Tongue (tissue), 2 donors: ENCODE measurements around the gene SOSTDC1. TPM values are rescaled to one million over a fixed set of nuclear protein-coding genes. Genes with fewer than 3 reads are reported as not detected.
"Not testable (repeated sequence)": the region's sequence is repeated elsewhere in the genome, so short reads cannot be mapped to it uniquely, and the experiment has no call there.

ENCODE experiments used
- DNase-seq: peaks from one replicate; pipeline ENCODE4 v3.0.0-alpha.2; 2015
- total RNA-seq: library from RNA; depleted of rRNA; stranded (reverse); fragments of >200 nt; gene quantifications from one replicate; pipeline ENCODE4 v1.2.3, GENCODE V29; 2014

SOSTDC1 gene
- 21.8 TPM for total RNA-seq

DNA sequence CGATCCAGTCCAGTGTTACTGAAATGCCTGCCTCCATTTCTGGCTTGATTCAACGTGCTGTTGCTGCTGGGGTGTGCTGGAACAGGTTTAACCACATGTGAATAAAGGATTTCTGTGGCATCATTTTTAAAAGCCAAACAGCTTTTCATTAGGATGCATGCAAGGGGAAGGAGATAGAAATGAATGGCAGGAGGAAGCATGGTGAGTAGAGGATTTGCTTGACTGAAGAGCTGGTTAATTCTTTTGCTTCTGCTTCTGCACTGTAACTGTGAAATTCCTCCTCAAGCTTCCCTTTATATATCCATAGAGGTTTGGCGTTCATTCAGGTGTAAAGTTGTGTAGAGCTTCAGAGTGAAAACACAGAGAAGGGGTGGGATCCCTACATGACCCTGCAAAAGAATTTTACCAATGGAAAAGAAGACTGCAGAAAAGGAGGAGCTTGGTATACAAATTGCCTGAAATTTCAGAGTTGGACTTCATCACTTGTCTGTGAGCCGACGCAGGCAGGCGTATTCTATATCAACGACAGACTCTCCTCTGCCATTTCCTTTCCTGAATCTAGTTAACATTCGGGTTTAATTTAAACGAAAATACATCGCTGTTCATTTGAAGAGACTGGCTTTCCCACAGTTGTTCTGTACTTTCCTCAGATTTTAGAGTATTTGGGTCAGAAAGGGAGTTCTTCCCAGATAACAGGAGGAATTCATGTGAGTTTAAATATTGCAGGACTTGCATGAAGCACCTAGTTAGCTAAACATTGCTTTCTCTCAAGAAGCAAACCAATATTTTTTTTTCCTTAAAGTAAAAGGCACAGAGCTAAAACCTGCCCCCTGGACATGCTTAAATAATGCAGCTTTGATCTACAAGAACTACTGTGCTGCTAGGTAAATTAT lies at the start of gene SOSTDC1:
SOSTDC1 (minus strand) TSS at position 270 of the 893 bp plus-strand sequence; CDS start at position 200, 70 bp downstream.
- peak; percentile 91 for DNase-seq

- DNase-seq: no peak
These were observed 49.2 kb upstream of the SOSTDC1 start for GRCh38 chr7:16514729-16515128.

GRCh38 chr7:16514271-16514670 lies 48.7 kb upstream of the SOSTDC1 start:
- DNase-seq: peak; percentile 17

GRCh38 chr7:16512097-16512496 lies 46.6 kb upstream of the SOSTDC1 start:
- DNase-seq: no peak

GRCh38 chr7:16511314-16511713 lies 45.8 kb upstream of the SOSTDC1 start:
- no peak for DNase-seq

DNA sequence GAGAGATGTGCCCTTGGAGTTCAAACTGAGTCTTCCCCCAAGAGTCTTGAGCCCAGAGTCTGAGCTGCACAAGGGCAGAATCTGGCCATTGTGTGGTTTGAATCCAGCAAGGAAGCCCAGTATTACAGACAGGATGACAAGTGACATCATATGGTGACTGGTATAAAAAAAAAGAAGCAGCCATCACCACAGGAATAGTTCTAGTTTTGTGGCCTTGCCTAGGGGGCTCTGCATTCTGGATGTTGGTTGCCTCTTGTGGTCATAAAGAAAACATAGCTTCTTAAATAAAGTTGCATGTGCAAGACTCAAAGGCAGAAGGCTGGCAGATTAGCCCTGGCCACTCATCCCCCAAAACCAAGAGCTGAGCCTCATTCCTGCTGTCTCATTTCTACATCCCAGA lies 44.3 kb upstream of the SOSTDC1 start:
- DNase-seq: no peak

DNA sequence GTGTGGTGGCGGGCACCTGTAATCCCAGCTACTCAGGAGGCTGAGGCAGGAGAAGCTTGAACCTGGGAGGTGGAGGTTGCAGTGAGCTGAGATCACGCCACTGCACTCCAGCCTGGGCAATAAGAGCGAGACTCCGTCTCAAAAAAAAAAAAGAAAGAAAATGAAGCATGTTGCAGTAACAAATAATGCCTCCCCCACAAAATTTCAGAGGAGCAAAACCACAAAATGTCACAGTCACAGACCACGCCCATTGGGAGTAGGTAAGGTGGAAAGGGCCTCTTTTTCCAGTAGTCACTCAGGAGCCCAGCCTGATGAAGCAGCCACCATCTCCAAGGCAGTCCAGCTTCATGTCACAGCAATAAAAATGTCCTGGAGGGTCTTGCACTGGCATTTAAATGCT lies 40.9 kb upstream of the SOSTDC1 start:
- DNase-seq: not testable (repeated sequence)

GRCh38 chr7:16504019-16504418 lies 38.5 kb upstream of the SOSTDC1 start:
- DNase-seq: no peak

DNA sequence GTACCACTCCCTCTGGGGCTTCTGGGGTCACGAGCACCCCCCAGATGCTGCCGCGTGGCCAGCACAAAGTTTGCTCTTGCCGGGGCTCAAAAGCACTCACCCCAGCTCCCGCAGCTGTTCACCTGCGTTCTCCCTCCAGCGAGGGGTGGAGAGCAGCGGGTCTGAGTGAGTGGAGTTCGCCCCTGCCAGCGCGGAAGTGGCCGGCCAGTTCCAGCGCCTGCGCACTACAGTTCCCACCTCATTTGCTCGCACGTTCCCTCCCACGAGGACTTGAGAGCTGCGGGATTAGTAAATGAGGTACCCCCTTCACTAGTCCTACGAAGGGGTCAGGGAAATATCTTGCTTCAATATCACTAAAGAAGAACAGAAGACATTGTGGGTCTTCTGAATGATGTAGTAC lies 36.8 kb upstream of the SOSTDC1 start:
- no peak for DNase-seq

DNA sequence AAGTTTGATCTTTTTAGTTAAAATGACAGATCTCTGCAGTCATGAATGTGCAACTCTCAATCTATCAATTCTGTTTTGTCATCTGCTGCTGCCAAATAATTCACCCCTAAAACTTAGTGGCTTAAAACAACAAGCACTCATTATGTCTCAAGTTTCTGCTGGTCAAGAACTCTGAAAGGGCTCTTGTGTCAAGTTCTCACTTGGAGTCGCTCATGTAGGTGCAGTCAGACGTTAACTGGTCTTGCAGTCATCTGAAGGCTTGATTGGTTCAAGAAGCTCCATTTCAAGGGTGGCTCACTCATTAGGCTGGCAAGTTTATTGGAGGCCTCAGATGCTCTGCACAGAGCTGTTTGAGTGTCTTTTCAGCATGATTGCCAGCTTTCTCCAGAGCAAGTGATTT lies 32.6 kb upstream of the SOSTDC1 start:
- no peak for DNase-seq

DNA sequence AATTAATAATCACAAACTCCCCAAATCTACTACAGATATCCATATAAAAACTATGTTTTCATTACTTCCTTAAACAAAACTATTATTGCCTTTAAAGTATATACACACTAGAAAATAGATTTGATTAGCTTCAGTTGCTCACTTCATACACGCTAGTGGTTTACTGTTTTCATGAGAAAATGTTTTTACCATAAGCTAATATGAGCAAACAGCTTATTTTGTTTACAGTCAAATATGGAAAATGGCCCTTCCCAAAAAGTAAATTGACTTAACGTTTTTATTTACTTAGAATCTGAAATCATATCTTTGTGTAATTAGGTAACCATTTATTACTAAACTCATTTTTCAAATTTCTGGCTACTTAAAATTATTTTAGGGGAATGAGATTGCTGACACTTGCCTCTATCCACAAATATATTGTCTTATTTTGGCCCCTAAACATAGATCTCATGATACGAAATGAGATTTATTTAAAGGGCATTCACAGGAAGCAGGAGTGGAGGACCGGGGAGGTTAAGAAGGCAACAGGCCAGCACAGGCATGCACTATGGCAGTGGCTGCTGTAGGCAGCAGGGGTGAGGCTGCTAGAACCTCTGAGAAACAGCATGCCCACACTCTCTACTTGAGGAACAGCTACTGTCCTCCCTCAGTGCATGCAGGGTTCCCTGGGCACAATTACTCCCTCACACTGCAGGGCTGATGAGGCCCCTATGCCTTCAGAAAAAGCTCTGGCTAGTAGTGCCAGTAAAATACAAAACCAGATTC lies 29.6 kb upstream of the SOSTDC1 start:
- DNase-seq: no peak

DNA sequence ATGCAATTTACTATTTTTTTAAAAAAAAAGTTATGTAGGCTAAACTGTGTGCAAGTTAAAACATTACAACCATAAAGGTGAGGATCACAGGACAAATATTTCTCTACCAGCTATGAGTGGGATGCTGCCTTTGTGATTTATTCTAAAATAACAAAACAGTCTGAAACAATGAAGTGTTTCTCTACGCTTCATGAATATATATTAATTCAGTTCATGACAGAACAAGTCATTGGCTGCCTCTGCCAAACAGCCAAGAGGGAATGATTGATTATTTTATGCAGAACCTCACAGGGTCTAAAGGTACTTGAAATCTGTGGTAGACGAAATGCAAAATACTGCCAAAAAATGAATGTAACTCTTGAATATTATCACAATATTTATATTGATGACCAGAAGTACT lies 29.0 kb upstream of the SOSTDC1 start:
- DNase-seq: no peak

DNA sequence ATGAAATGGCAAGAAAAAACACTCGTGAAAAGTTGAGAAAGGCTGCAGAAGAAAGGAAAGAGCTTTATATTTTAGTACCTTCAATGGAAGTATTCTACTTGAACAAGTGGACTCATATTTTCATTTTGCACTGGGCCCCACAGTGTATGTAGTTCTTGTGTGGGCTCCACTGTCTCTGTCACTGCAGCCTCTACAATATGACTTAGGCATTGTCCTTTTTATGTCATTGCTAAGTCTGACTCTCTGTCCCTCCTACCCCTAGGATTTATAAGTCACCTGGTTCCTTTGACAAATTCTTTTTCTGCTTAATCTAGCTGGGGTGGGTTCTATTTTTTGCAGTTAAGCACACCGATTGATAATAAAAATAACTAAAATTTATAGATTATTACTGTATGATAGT lies 27.7 kb upstream of the SOSTDC1 start:
- DNase-seq: no peak

- DNase-seq: no peak
These were observed 27.1 kb upstream of the SOSTDC1 start for GRCh38 chr7:16492513-16493062.

DNA sequence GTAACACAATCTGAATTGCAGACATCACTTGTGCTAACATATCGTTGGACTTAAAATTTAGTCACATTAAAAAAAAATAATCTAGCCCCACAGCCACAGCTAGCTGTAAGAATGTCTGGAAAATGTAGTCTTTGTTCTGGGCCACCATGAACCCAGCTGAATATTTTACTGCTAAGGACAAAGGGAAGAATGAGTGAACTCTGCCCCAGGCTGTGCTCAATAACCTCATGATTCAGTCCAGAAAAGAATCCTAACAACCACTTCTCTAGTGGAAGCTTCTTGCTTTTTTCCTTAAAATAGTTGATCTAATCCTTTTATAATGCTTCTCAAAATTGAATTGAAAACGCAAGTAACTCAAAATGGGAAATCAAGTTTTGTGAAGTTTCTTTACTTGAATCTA lies 25.6 kb upstream of the SOSTDC1 start:
- no peak for DNase-seq

DNA sequence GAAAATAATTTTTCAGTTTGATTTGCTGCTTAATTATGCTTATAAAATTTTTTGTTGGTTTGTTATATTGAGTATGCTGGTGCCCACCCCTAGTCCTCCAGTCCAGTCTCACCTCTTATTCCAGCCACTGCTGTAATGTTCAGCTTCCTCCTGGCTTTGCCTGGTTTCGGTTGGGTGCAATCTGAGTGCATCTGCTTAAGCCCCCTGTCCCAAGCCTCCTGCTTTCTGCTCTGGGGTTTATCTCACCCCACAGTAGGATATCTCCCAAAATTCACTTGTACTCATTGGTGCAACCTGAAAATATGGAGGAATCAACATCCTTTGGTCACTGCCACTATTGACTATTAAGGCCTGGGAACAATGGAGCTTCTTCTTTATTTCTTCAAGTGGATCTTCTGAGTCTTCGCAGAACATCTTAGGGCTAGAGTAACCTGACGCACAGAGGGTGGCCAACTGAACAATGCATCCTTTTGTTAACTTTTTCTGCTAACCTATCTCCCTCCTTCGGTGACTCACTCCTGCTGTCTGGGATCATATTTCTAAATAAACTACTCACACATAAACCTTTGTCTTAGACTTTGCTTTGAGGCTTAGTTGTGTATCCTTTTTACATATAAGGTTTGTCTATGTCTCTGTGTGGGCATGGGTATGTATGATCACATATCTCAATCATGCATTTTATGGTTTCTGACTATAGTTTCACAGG lies 19.1 kb upstream of the SOSTDC1 start:
- no peak for DNase-seq

DNA sequence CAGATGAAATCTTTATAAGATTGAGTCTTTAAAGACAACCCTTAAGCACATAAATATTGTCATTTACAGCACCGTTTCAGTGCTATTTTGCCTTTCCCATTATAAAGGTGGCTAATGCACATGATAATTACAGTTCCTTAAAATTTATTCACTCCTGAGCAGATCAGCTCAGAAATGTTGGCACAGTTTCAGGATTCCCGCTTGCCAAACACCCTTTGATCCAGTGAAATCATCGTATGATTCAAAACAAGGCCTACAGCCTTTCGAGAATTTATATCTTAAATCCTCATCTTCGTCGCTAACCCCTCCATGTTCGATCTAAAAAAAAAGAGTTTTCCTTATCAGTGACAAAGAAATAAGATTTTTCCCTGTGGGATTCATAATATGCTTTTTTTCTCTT lies 14.1 kb upstream of the SOSTDC1 start:
- DNase-seq: no peak

GRCh38 chr7:16479161-16479560 lies 13.6 kb upstream of the SOSTDC1 start:
- DNase-seq: no peak

- no peak for DNase-seq
These were observed 6.4 kb upstream of the SOSTDC1 start for GRCh38 chr7:16471933-16472332.

DNA sequence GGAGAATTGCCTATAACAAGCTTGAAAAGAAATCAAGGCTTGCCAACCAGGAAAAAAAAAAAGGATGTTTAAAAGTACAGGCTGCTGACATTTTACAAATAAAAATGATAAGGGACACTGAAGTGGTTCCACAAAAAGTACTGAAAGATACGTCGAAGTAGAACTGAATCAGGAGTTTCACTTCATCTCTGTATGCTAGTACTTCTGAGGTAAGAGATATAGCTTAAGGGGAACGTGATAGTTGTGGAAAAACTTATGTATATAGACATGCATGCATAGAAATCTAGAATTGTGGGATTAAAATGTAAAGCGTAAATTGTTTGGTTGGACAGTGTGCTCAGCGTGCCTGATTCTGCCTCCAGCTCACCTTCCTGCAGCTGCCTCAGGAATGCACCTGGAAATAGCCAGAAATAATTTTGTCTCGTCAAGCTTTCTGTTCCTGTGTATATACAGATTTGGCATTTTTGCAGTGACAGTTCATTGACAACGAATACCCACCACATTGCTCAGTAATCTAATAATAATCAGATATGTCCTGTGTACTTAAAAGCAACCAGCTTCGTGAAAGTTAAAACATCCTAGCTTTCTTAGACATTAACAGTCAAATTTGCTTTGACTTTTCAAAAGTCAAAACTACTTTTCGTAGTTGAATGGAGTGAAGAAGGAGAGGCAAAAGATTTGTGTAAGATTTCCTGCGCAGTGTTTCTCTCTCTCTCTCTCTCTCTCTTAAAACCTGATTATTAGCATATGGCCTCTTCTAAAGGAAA lies 1.4 kb downstream of the SOSTDC1 start:
- DNase-seq: peak; percentile 45

GRCh38 chr7:16463520-16463919 lies 2.0 kb downstream of the SOSTDC1 start:
- DNase-seq: peak; percentile 79

DNA sequence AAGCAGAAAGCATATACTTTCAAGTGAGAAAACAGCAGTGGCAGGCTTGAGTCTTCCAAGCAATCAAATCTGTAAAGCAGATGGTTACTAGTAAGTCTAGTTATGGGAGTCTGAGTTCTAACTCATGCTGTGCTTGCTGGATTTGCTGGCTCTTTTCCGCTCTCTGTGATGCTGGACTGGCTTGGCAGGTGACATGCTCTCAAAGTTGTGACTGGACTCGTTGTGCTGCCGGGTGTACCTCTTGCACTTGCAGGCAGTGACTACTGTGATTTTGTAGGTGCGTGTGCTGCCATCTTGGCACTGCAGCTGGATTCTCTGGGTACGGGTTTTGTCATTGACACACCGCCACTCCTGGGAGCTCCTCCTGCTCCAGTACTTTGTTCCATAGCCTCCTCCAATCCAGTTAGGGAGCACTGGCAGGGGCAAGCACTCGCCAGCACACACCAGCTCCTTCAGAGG lies 3.1 kb downstream of the SOSTDC1 start:
- peak; percentile 25 for DNase-seq
